Measurements from ENCODE around the gene GRAP.

Gene GRAP

GRCh38 chr17:19016297-19016696, 30.5 kb downstream of the GRAP start:
- no peaks in the 10 kb centered on the region for H3K9me3 ChIP-seq (ENCODE audit: low read length)
- H3K36me3 ChIP-seq (ENCODE audit: insufficient read depth, low read length) = peaks cover 13% of the 10 kb centered on the region
- H3K9ac ChIP-seq (ENCODE audit: low read length) = no peak overlapping the region
- no peak overlapping the region for H3K4me3 ChIP-seq (ENCODE audit: low read depth, low read length, poor library complexity, severe bottlenecking)
- no peaks in the 10 kb centered on the region for H3F3A ChIP-seq (ENCODE audit: insufficient read depth, low read length)
- TF ChIP-seq EZH2 (IDR thresholded peaks at IDR 0.05; ENCODE audit: borderline replicate concordance, low read length) = no peak
- TF ChIP-seq CTCF (IDR thresholded peaks at IDR 0.05; ENCODE audit: low read length) = no peak
- H3K9me2 ChIP-seq (ENCODE audit: low read depth, low read length) = no peaks in the 10 kb centered on the region
- H3K79me2 ChIP-seq (ENCODE audit: insufficient read depth, low read length) = no peaks in the 10 kb centered on the region
- no peak overlapping the region for H3K27ac ChIP-seq (ENCODE audit: low read depth, low read length, poor library complexity, severe bottlenecking)
- H3K4me2 ChIP-seq (ENCODE audit: low read length) = no peak overlapping the region
- no peaks in the 10 kb centered on the region for H4K20me1 ChIP-seq (ENCODE audit: insufficient read depth, low read length)
- no peak overlapping the region for H2AFZ ChIP-seq (ENCODE audit: low read length)
- H3K27me3 ChIP-seq (ENCODE audit: insufficient read depth, low read length) = no peaks in the 10 kb centered on the region
- no peaks in the 10 kb centered on the region for H3K4me1 ChIP-seq (ENCODE audit: insufficient read depth, low read length, severe bottlenecking)

DNA sequence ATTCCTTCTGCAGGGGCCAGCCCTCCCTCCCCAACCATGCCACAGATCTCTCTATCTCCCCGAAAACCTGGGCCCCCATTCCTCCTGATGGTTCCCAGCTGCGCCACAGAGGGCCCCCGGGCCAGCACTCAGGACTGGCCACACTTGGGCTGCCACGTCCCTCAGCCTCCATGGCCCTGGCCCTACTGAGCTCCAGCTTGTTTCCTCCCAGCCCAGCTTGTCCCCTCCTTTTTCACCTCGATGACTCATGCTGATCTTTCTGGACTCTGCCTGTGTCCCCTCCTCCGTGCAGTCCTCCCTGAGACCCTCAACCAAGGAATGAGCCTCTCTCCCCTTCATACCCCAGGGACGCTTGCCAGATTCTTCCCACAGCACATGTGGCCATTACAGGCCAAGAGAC, 31.3 kb downstream of the GRAP start:
- H2AFZ ChIP-seq (ENCODE audit: low read length) = no peak overlapping the region
- H3K9me3 ChIP-seq (ENCODE audit: low read length) = no peaks in the 10 kb centered on the region
- no peak overlapping the region for H3K27ac ChIP-seq (ENCODE audit: low read depth, low read length, poor library complexity, severe bottlenecking)
- no peaks in the 10 kb centered on the region for H3K9me2 ChIP-seq (ENCODE audit: low read depth, low read length)
- H3K36me3 ChIP-seq (ENCODE audit: insufficient read depth, low read length) = peaks cover 4% of the 10 kb centered on the region
- H3K27me3 ChIP-seq (ENCODE audit: insufficient read depth, low read length) = no peaks in the 10 kb centered on the region
- no peaks in the 10 kb centered on the region for H4K20me1 ChIP-seq (ENCODE audit: insufficient read depth, low read length)
- H3K4me1 ChIP-seq (ENCODE audit: insufficient read depth, low read length, severe bottlenecking) = no peaks in the 10 kb centered on the region
- TF ChIP-seq CTCF (IDR thresholded peaks at IDR 0.05; ENCODE audit: low read length) = no peak
- TF ChIP-seq EZH2 (IDR thresholded peaks at IDR 0.05; ENCODE audit: borderline replicate concordance, low read length) = no peak
- no peaks in the 10 kb centered on the region for H3K79me2 ChIP-seq (ENCODE audit: insufficient read depth, low read length)
- no peak overlapping the region for H3K4me2 ChIP-seq (ENCODE audit: low read length)
- H3F3A ChIP-seq (ENCODE audit: insufficient read depth, low read length) = no peaks in the 10 kb centered on the region
- H3K9ac ChIP-seq (ENCODE audit: low read length) = no peak overlapping the region
- no peak overlapping the region for H3K4me3 ChIP-seq (ENCODE audit: low read depth, low read length, poor library complexity, severe bottlenecking)

DNA sequence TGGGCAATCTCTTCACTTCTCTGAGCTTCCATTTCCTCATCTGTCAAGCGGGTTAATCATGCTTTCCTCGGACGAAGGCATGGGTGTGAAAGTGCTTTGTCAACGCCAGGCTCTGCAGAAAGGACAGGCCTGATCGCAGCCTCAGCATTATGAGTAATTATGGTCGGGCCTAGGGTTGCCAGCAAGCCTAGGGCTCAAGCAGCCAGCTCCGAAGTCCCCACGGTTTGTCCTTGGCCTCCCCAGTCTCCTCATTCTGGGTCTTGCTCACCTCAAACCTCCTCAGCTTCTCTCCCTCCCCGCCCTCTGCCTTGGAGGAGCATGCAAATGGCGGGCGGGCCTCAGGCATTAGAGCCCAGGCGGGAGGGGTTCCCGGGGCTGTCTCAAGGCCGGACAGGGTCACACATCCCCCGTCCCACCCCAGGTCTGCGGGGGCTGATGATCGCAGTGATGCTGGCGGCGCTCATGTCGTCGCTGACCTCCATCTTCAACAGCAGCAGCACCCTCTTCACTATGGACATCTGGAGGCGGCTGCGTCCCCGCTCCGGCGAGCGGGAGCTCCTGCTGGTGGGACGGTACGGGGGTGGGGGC, 32.0 kb downstream of the GRAP start:
- Histone ChIP-seq H3K36me3 (ENCODE audit: insufficient read depth, low read length) (no peaks in the 10 kb centered on the region), H3K9me3 (ENCODE audit: low read length) (no peaks in the 10 kb centered on the region), H3K27ac (ENCODE audit: low read depth, low read length, poor library complexity, severe bottlenecking) (no peak overlapping the region), H3K9me2 (ENCODE audit: low read depth, low read length) (no peaks in the 10 kb centered on the region), H3K27me3 (ENCODE audit: insufficient read depth, low read length) (no peaks in the 10 kb centered on the region), H3K79me2 (ENCODE audit: insufficient read depth, low read length) (no peaks in the 10 kb centered on the region), H3K4me2 (ENCODE audit: low read length) (no peak overlapping the region), H2AFZ (ENCODE audit: low read length) (no peak overlapping the region), H3F3A (ENCODE audit: insufficient read depth, low read length) (no peaks in the 10 kb centered on the region), H4K20me1 (ENCODE audit: insufficient read depth, low read length) (no peaks in the 10 kb centered on the region), H3K4me3 (ENCODE audit: low read depth, low read length, poor library complexity, severe bottlenecking) (no peak overlapping the region), H3K4me1 (ENCODE audit: insufficient read depth, low read length, severe bottlenecking) (no peaks in the 10 kb centered on the region), H3K9ac (ENCODE audit: low read length) (no peak overlapping the region)
- TF ChIP-seq EZH2 (IDR thresholded peaks at IDR 0.05; ENCODE audit: borderline replicate concordance, low read length) (no peak), CTCF (IDR thresholded peaks at IDR 0.05; ENCODE audit: low read length) (no peak)

Measured in OCI-LY1 (cell line).